HG02840 (cell line): Measurements from ENCODE around the gene CTNNA3.

Source experiments
- ATAC-seq: cut with Tn5 transposase; IDR thresholded peaks from one replicate; pipeline ENCODE4 v1.9.1; 2021; ENCODE audit warnings: mild to moderate bottlenecking, moderate library complexity, moderate number of reproducible peaks; ENCODE audit not compliant: unreplicated experiment, low FRiP score

The CTNNA3 gene

DNA sequence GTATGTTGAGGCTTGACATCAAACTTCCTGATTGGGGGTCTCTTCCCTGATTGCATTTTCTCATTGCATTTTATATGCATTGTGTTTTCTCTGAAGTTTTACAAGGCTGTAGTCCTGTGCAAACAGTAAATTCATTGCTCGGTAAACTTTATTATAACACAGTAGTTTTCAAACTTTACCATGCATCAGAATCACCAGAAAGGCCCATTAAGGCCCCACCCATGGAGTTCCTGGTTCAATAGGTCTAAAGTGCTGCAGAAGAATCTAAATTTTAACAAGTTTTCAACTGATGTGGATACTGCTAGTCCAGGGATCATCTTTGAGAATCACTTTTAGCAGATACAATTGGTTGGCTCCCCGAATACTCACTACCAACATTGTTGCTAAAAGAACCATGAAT, 1404.9 kb downstream of the CTNNA3 start:
- ATAC-seq: no peak

GRCh38 chr10:66284621-66285020, 1411.4 kb downstream of the CTNNA3 start:
- no peak for ATAC-seq

DNA sequence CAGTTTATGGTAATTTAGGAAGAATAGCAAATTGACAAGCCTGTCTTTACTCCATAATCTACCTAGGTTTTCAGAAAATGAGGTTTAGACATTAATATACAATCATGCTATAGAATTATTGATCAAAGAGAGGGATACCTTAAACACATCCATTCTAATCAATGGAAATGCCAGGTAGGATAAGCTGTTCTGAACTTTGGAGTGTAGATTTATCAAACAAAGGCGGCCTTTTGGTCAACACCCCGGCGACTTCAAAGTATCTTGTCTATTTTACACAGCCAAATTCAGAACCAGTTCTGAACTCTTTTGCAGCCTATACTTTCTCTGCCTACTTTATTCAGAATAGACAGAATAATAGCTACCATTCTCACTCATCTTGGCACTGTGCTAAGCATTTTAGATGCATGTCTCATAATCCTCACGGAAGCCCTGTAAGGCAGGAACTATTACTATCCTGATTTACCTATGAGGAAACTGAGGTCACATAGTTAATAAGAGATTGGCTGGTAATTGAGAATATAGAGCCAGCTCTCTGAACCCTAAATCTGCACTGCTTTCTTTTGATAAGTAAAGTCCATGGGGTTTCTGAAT, 1412.0 kb downstream of the CTNNA3 start:
- no peak for ATAC-seq

GRCh38 chr10:66283064-66283463, 1412.9 kb downstream of the CTNNA3 start:
- no peak for ATAC-seq

GRCh38 chr10:66281327-66281726, 1414.7 kb downstream of the CTNNA3 start:
- no peak for ATAC-seq

DNA sequence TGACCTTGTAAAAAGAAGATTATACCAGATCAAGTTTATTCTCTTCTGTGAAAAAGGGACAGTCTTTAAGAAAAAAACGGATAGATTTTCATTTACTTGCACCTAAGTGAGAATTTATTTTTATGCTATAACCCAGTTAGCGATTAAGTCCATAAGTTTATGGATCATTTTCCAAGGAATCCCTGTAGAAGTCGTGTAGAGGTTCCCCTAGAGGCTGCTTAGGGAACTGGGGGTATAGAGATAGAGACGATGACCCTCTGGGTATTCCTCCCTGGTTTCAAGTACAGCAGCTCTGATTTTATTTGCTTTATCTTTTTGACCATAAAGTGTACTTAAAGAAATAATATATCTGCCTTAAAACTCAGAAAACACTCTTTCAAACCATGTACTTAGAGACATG, 1418.5 kb downstream of the CTNNA3 start:
- ATAC-seq: no peak

DNA sequence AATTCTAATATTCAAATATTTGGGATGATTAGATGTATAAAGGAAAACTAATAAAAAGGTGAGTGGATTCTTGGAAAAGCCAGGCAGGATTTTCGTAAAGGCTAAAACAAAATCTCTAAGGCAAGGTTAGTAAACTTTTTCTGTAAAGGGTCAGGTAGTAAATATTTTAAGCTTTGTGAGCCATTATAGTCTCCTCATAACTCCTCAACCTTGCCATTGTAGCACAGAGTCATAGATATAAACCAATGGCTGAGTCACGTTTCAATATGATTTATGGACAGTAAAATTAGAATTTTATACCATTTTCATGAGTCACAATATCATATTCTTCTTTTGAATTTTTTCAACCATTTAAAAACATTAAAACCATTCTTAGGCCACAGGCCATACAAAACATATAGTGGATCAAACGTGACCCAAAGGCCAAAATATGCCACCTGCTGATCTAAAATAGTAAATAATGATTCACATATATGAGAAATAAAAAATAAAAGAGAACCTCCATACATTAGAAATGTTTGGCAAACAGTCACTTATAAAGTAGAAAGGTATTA, 1422.0 kb downstream of the CTNNA3 start:
- ATAC-seq: no peak

GRCh38 chr10:66265398-66265797, 1430.6 kb downstream of the CTNNA3 start:
- no peak for ATAC-seq

DNA sequence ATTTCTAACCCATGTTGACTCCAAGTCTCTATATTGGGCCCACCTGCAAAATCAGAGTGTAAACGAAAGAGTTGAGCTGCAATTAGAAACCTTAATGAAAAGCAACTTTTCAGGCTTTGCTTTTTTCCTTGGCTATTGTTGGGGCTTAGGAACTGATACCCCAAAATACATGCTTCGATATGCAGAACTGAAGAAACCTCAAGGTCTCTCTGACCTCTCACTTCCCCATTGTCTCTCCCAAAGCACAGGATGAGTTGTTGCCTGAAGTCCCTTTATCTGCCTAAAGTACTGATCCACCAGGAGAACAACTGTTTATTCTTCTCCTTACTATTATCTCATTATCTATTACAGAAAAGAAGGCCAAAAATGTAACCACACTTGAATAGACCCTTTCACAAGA, 1436.2 kb downstream of the CTNNA3 start:
- no peak for ATAC-seq

DNA sequence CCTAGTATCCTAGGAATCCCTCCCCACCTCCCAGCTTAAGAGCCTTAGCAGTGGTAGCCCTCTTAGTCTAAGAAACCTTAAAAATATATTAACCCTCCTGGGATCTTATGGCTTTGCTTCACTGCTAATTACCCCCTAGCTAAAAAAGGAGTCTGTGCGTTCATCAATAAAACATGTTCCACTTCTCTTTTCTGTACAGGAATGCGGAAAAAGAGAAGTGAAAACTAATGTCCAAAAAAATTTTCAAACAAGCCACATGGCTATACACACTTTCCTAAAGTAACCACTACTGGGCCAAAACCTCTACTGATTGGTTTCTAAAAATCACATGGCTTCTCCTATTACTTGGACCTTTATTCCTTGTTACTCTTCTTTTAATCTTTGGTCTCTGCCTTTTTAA, 1437.3 kb downstream of the CTNNA3 start:
- ATAC-seq: no peak

GRCh38 chr10:66257801-66258200, 1438.2 kb downstream of the CTNNA3 start:
- no peak for ATAC-seq

DNA sequence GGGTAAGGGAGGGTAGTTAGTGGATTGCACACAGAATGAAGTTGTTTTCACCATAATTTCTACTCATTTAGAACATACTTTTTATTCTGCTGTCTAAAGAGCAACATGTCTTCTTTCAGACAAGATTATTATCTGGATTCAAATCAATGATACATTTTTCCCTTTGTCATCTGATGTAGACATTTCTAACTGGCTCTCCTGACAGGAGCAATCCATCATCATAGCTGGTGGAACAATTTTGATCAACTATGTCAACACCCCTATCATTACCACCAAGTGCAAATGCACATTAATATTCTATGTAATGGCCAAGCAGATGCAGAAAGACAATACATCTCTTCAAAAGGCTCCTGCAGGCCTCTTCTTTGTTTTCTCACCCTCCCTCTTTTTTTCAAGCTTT, 1443.0 kb downstream of the CTNNA3 start:
- no peak for ATAC-seq

DNA sequence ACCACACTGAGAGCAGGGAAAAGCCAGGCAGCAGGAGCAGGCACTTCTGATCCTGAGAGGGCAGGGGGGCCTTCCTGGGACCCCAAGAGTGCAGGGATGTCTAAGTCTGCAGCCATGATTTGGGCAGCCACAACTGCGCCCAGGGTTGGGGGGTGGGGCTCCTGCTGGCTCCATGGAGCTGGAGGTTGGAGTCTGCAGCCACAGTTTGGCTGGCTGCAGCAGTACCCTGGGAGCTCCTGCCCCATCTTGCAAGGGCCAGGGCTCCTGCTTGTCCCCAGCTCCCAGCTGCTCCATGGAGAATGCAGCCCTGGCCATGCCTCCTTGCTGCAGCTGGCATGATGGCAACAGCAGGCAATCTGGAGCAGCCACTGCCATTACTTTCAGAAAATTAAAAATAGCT, 1449.8 kb downstream of the CTNNA3 start:
- ATAC-seq: no peak

- no peak for ATAC-seq
These were observed 1451.0 kb downstream of the CTNNA3 start for GRCh38 chr10:66244953-66245352.

DNA sequence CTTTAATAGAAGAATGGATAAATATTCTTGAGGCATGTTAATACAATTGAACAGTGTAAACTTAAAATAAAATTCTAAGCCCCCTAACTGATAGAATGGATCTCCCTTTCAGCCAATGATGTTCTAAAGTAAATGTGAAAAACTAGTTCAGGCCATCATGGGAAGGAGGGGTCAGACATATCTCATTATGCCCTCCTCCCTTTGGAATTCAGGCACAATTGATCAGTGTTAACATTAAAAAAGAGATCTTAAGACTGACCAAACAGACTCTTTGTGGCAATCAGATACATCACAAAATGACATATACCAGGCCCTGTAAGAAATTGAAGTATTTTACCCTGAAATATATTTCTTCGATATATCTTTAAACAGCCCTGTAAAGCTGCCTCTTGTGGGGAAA, 1453.1 kb downstream of the CTNNA3 start:
- ATAC-seq: no peak

- ATAC-seq: no peak
These were observed 1456.9 kb downstream of the CTNNA3 start for GRCh38 chr10:66239062-66239461.

GRCh38 chr10:66238343-66238742, 1457.7 kb downstream of the CTNNA3 start:
- ATAC-seq: no peak

GRCh38 chr10:66234872-66235271, 1461.1 kb downstream of the CTNNA3 start:
- ATAC-seq: no peak

GRCh38 chr10:66228887-66229286, 1467.1 kb downstream of the CTNNA3 start:
- ATAC-seq: no peak

DNA sequence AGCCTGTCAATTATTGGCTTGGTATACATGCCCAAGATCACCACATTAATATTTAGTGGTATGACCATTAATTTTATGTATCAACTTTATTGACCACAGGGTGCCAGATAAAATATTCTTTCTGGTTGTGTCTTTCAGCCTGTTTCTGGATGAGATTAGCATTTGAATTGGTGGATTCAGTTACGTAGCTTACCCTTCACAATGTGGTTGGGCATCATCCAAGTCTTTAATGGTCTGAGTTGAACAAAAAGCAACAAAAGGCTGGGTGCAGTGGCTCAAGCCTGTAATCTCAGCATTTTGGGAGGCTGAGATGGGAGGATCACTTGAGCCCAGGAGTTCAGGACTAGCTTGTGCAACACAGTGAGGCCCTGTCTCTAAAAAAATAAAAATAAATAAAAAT, 1472.3 kb downstream of the CTNNA3 start:
- no peak for ATAC-seq

DNA sequence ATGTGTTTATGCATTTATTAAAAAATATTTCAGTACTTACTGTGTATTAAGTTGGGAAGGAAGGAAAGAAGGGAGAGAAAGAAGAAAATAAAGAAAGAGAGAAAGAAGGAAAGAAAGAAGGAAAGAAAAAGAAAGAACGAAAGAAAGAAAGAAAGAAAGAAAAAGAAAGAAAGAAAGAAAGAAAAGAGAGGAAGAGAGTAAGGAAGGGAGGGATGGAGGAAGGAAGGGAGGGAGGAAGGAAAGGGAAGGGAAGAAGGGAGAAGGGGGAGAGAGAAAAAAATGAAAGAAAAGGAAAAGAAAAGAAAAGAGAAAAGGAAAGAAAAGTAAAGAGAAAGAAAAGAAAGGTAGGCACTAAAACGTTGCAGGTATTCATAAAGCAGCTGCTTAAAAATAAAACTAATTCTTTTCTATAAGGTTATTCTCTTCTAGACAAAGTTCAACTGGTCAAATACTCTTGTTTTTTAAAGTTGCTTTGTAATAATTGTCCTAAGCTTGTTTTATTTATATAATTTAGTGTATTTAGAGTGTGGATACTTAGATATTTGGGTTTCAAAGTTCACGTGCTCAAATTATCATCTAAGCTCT, 1473.4 kb downstream of the CTNNA3 start:
- ATAC-seq: no peak

DNA sequence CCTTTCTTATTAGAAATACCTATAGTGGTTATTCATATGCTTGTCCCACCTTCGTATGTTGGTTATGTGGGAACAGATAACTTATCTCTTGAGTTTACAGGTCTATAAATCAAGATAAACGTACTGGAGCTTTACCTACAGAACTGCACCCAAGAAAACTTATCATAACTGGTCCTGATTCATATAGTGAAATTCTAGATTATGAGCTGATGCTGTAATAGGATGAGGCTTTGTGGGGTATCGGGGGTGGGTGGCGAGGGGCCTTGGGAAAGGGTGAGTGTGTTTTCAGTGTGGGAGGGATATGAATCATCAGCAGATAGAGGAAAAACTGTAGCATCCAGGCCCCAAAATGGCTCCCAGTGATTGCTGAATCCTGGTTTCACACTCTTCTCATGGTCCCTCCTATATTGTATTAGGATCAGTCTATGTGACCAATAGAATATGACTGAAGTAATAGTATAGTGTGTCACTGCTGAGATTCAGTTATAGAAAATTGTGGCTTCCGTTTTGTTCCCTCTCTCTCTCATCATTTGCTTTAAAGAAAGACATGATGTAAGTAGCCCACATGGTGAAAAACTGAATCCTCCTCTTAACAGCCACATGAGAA, 1476.9 kb downstream of the CTNNA3 start:
- ATAC-seq: no peak
